Activated CD4-positive, alpha-beta T cell treated with anti-CD3 and anti-CD28 coated beads, Interleukin-2, amount 50 U/mL, for 16 hours (primary cell): ENCODE data around the gene SLC22A17.
A peak's percentile ranks its signal among the peaks of the same experiment; 100 is the strongest.

ENCODE experiments used
- DNase-seq: peaks from one replicate; pipeline ENCODE4 v3.0.0-alpha.2; 2020

Gene SLC22A17

GRCh38 chr14:23361320-23361719 is 8.6 kb upstream of the SLC22A17 start:
- DNase-seq: peak; percentile 44

DNA sequence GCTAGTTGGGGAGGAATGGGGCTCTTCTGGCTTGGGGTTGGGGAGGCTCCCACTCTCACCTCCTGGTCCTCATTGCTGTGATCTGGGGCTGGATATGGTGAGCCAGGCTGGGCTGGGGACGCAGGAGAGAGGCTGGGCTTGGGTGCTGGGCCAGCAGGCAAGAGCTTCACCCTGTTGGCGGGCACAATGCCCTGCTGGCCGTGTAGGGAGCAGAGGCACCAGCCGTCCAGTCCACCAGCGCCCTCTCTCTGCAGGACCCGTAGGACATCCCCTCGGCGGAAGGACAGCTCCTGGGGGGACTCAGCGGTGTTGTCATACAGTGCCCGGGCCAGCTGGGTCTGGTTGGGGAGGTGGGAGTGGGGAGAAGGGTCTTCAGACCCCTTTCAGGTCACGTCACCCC is 7.8 kb upstream of the SLC22A17 start:
- no peak for DNase-seq

DNA sequence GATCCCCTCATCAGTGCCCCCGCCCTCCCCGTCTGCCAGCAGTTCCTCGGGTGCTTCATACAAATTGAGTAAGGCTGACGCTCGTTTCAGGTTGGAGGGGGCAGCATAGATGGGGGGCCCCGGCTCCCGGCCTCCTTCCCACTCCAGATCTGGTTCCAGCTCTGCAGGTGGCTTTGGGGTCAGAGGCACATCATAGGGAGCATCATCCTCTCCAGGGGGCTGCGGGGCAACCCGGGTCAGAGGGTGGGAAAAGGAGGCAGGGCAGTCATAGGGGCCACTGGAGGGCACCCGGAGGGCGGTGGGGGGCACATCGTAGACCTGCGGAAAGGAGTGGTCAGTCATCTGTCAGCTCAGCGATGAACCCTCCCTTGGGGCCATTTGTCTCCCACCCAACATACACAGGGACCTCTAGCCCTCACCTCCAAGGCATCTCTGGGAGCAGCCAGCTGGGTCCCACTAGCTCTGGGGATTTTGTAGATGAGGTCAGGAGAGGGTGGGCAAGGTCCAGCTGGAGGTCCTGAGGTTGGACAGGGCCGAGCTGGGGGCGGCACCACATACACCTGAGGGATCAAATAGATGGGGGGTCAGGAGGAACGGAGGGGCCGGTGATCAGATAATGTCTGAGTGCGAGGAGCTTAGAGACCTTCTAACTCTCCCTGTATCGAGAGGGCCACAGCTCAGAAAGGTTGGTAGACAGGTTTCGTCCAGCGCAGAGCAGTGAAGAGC is 7.2 kb upstream of the SLC22A17 start:
- no peak for DNase-seq

DNA sequence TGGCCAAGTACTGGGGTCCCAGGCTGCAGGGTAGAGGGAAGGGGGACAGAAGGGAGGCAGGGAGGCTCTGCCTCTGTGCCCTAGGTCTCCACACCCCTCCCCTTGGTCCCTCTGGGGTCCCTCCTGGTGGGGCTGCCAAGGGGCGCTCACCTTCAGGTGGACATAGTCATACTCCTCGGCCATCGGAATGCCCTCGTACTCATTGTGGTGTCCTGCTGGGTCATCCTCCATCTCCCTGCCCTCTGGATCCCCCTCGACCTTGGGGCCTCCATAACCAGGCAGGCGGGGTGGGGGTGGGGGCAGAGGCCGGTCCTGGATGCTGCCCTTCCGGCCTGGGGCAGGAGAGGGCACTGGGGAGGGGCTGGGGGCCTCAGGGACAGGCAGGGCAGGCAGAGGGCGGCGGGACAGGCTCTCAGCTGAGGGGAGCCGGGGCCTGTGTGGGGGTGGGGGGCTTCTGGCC is 6.5 kb upstream of the SLC22A17 start:
- no peak for DNase-seq

DNA sequence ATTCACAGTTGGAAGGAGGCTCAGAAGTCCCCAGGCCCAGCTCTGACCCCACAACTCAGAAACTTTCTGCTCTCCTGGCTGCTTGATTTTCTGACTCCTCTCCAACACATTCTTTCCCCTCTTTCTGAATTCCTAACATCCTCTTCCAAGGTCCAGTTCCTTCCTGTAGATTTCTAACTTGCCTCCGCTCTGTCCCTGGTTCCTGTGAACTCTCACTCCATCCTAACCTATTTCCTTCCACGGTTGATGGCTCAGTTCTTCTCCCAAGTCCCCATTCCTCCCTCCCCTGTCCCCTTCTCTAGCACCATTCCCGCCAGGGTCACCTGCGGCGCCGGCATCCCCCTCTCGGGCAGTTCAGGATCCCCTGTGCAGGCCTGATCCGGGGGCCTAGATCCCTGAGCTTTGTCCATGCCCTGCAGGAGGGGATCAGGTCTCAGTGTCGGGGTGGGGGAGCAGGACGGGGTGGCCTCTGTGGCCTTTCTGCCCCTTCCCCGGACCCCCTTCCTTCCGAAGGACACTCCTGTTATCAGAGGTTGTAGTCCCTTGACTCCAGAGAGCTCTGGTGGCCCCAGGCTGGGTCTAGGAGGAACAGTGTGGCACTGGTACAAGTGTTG is 6.0 kb upstream of the SLC22A17 start:
- no peak for DNase-seq

- no peak for DNase-seq
Observed at GRCh38 chr14:23358042-23358441, 5.4 kb upstream of the SLC22A17 start.

GRCh38 chr14:23357261-23357660 is 4.6 kb upstream of the SLC22A17 start:
- DNase-seq: no peak

DNA sequence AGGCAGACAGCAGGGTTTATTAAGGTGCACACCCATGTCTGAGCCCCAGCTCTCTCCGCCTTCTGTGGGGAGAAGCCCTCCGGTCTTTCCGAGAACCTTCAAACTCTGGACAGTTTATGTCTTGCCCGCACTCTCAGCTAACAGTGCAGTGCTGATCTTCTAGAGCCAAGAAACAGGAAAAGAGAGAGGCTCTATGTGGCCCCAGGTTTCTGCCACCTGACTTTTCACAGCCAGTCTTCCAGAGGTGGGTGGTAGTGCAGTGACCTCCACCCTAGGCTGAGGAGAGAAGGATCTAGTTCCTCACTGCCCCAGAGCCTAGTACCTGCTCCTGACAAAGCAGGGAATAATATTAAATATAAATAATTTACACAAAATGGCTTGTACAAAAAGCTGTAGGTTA is 4.0 kb upstream of the SLC22A17 start:
- DNase-seq: no peak

GRCh38 chr14:23355871-23356435 is 3.3 kb upstream of the SLC22A17 start:
- DNase-seq: no peak

- no peak for DNase-seq
Observed at GRCh38 chr14:23354990-23355389, 2.3 kb upstream of the SLC22A17 start.

- no peak for DNase-seq
Observed at GRCh38 chr14:23353433-23353780, 720 bp upstream of the SLC22A17 start.

DNA sequence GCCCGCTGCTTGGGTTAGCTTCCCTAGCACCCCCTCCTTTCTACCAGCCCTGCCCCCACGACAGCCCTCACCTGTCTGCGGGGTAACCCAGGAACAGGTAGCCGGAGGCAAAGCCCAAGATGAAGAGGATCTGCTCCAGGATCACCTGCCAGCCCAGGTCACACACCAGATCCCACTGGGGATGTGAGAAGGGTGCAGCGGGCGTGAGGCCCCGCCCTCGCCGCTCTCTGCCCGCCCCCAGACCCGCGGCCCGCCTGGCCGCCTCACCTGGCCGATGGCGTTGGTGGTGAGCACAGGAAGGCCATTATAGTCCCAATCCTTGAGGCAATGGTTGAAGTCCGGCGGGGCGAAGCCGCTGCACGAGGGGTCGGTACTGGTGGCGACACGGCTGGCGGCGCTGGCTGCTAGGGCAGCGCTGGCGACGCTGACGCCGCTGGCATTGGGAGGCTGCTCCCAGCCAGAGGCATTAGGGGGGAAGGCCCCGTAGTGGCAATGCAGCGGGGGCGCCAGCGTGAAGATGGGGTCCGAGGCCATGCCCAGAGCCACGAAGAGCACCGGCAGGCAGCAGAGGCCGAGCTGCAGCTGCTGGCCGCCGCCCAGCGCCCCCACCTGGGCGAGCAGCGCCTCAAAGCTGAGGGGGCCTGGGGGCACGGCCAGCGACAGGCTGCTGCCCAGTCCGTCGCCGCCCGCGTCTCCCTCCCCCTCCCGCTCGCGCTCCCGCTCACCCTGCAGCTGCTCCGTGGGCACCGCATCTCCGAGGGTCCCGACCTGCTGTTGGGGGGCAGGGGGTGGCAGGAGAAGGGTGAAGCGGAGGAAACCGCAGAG is 794 bp downstream of the SLC22A17 start:
- no peak for DNase-seq

DNA sequence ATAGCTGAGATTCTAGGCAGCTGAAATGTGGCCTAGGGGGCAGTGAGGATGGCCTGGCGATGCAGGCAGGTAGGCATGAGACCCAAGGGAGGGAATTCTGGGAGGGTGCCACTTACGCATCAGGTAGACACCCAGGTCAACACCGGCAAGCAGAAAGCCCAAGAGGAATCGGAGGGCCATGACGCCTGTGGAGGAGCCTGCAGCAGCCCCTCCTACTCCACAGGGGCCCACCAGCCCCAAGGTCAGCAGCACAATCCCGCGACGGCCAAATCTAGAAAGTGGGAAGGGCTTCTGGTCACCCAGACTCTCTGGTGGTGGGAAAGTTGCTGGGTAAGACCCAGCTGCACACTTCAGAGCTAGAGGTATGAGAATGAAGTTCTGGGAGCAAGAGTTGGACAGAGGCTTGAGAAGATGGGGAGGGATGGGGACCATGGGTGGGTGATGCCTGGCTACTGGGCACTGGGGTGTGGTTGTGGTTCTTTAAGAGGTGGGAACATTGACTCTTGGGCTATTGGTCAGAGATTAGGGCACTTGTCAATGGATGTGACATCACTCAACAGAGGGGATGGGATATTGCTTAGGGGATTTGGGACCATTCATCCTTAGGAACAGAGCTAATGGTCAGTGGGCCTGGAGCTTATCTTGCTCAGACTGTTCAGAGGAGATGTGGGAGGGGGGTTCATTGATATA is 3.4 kb downstream of the SLC22A17 start:
- DNase-seq: no peak

DNA sequence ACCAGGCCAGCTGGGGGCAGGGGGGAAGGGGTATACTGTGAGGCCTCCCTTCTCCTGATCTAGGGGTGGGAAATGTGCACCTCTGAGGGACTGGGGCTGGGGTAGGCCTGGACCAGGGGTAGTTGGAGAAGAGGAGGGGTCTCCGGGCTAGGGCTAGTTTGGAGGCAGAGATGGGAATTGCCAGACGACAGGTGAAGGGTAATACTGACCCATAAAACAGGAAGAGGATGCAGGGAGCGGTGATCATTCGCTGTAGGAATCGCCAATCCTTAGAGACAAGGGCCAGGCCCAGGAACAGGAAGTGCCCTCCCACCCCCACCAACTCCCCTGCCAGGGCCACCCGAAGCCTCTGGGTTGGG is 4.4 kb downstream of the SLC22A17 start:
- DNase-seq: no peak

GRCh38 chr14:23347406-23348296 is 5.0 kb downstream of the SLC22A17 start:
- DNase-seq: no peak

DNA sequence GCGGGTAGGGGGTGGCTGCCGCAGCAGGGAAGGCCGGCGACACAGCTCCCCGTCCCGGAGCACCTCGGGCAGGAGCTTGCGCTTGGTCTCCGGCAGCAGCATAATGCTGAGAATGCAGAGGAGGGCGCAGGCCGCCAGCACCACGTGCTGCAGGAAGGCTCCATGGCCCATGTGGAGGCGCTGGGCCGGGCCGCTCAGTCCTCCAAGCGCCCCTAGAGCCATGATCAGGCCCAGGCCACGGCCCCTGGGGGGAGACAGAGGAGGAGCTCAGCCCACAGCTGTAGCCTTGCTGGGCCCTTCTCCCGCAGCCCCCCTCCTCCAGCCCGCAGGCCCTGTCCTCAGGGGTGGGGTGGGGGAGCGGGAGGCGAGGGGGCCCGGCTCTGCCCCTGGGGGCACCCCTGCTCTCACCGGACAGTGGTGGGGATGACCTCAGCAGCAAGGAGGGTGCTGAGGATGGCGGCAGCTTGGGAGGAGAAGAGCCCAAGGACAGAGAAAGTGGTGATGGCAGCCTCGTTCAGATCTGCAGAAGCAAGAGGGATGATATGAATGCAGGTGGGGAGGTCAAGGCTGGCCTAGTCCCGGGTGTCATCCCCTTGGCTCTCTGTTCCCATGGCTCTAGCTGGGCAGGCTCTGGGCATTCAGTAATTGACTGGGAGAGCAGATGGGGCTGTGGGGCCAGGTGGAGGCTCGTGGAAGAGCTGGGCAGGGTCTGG is 5.8 kb downstream of the SLC22A17 start:
- no peak for DNase-seq

- no peak for DNase-seq
Observed at GRCh38 chr14:23345987-23346692, 6.5 kb downstream of the SLC22A17 start.

DNA sequence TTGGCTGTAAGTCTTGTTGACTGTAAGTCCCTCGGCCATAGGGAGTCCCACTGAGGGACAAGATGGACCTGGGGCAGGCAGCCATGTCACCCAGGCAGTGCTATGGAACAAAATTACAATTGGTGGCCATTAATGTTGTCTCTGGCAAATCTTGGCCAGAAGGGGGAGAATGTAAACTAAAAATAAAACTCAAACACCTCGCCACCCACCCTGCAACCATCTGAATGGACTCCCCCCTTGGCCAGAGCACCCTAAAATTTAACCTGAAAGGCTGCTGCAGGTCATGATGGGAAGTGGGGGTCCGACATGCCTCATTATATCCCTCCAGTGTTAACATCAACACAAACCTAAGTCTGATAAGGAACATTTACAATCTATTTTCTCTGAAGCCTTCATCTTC is 8.2 kb downstream of the SLC22A17 start:
- no peak for DNase-seq

- no peak for DNase-seq
Observed at GRCh38 chr14:23339506-23340268, 13.0 kb downstream of the SLC22A17 start.

GRCh38 chr14:23335623-23336022 is 17.1 kb downstream of the SLC22A17 start:
- DNase-seq: no peak
